Upper lobe of left lung (tissue), 6 donors: ENCODE results near the gene FHOD3. TPM values are rescaled to one million over a fixed set of nuclear protein-coding genes. Genes with fewer than 3 reads are reported as not detected.

Experiments
- ATAC-seq, 2 donors: fragments of 200-7000 bp; cut with Tn5 transposase; one replicate each; pipeline ENCODE4 v1.9.1; 2022; ENCODE audit warnings: mild to moderate bottlenecking in 2 of 2, moderate library complexity in 2 of 2; ENCODE audit not compliant: low FRiP score in 2 of 2
- DNase-seq, 2 donors: peaks; one replicate each; pipeline ENCODE4 v3.0.0-alpha.2; 2019 to 2020
- H3K27ac ChIP-seq, 4 donors: fragments of 200-600 bp; sonication (generic); one replicate each; pipeline ENCODE4 v1.5.1; 2016 to 2019
- H3K27me3 ChIP-seq, 4 donors: fragments of 200-600 bp; sonication (generic); one replicate each; pipeline ENCODE4 v1.5.1; 2017 to 2019
- H3K36me3 ChIP-seq, 4 donors: fragments of 200-600 bp; sonication (generic); one replicate each; pipeline ENCODE4 v1.5.1; 2016 to 2019
- H3K4me1 ChIP-seq, 4 donors: fragments of 200-600 bp; sonication (generic); one replicate each; pipeline ENCODE4 v1.5.1; 2018 to 2019
- H3K4me3 ChIP-seq, 4 donors: fragments of 200-600 bp; sonication (generic); one replicate each; pipeline ENCODE4 v1.5.1; 2017 to 2019; ENCODE audit warnings: mild to moderate bottlenecking in 2 of 4, moderate library complexity in 1 of 4
- H3K9me3 ChIP-seq, 4 donors: fragments of 200-600 bp; sonication (generic); one replicate each; pipeline ENCODE4 v1.5.1; 2018 to 2019
- EP300 ChIP-seq, 4 donors: sonication (generic); formaldehyde crosslinking; IDR thresholded peaks; one replicate each; pipeline ENCODE4 v1.5.1; 2017; ENCODE audit warnings: antibody characterized with exemption in 4 of 4, control low read depth in 2 of 4
- POLR2A ChIP-seq, 4 donors: fragments of 450-650 bp; IDR thresholded peaks; one replicate each; pipeline ENCODE4 v1.5.1; 2016 to 2017; ENCODE audit warnings: antibody characterized with exemption in 4 of 4, mild to moderate bottlenecking in 2 of 4
- POLR2AphosphoS5 ChIP-seq, 2 donors: sonication (generic); formaldehyde crosslinking; IDR thresholded peaks; one replicate each; pipeline ENCODE4 v1.5.1; 2017; ENCODE audit warnings: antibody characterized with exemption in 2 of 2
- WGBS, 2 donors: methylation state at CpG; one replicate each; pipeline ENCODE4 v1.1.5; 2017 to 2018; 5-methylcytosine and 5-hydroxymethylcytosine counted together
- total RNA-seq, 6 donors: library from RNA; depleted of rRNA in 4 of 6; stranded (reverse); fragments of >200 nt in 4 of 6; gene quantifications; one replicate each; pipeline versions ENCODE4 v1.1.0 to v1.2.1, GENCODE V29; 2016 to 2021
- TF ChIP-seq, protein P1 (sequence below), 6 experiments: fragments of 450-650 bp in 4 of 6; fragments of 200-600 bp in 2 of 6; sonication (generic) in 2 of 6; IDR thresholded peaks; one replicate each; pipeline ENCODE4 v1.5.1; 2016 to 2019; ENCODE audit warnings: antibody characterized with exemption in 6 of 6
- donor health status: DM: no; HTN: no; CAD: no; lungs with moderate emphysema.
- donor health status: DM: no; HTN: yes; CAD: no; lungs with severe emphysema.

The FHOD3 gene
- total RNA-seq, 6 donors from 2014 or later, result 0.40 to 4.8 (median 2.8) TPM

DNA sequence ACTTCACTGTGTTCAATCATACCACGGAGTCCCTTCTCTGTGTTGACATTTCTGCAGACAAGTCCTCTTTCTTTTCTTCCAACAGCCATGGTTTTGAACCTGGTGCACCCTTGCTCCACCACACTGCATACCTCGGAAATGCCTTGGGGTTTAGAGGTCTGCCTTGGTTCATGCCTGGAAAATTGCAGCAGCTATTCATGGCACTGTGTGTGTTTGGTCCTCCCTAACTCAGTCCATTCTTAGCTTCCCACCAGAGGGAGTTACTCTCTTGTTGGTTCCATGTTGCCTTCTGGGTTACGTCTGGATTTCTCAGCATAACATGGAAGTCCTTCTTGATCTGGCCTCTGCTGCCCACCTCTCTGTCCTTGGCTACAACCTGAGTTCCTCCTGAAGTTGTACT lies 206.0 kb downstream of the FHOD3 start:
- 74 to 81% methylated on average over 3 of the region's 3 CpGs for WGBS, 2 donors

DNA sequence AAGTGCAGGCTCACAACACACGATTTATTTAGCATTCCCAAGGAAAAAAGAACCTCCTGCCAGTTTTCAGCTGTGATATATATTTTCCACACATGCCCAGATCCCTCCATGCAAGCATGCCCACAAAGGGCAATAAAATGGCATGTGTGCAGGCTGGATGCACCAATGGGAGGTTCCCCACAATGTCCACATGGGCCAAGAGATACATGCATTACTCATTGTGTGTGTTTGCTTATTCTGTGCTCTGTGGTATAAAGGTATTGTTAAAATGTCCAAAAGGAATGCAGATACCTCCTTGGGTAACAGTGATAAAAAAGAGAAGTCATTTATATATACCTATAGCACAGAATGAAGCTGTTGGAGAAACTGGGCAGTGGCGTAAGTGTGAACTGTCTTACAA lies 207.4 kb downstream of the FHOD3 start:
- H3K36me3 ChIP-seq, result no peaks in the 10 kb centered on the region
- H3K9me3 ChIP-seq, result no peaks in the 10 kb centered on the region
- no peak for ATAC-seq
- H3K4me1 ChIP-seq, result no peaks in the 10 kb centered on the region
- no peak overlapping the region for H3K4me3 ChIP-seq
- H3K27ac ChIP-seq, result no peak overlapping the region
- H3K27me3 ChIP-seq, result no peaks in the 10 kb centered on the region
- no peak for DNase-seq
- WGBS, 2 donors, result 85 to 86% methylated on average over 2 of the region's 2 CpGs
- TF ChIP-seq, protein P1, sequence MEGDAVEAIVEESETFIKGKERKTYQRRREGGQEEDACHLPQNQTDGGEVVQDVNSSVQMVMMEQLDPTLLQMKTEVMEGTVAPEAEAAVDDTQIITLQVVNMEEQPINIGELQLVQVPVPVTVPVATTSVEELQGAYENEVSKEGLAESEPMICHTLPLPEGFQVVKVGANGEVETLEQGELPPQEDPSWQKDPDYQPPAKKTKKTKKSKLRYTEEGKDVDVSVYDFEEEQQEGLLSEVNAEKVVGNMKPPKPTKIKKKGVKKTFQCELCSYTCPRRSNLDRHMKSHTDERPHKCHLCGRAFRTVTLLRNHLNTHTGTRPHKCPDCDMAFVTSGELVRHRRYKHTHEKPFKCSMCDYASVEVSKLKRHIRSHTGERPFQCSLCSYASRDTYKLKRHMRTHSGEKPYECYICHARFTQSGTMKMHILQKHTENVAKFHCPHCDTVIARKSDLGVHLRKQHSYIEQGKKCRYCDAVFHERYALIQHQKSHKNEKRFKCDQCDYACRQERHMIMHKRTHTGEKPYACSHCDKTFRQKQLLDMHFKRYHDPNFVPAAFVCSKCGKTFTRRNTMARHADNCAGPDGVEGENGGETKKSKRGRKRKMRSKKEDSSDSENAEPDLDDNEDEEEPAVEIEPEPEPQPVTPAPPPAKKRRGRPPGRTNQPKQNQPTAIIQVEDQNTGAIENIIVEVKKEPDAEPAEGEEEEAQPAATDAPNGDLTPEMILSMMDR (IDR thresholded peaks at IDR 0.05), result no peak
- TF ChIP-seq EP300 (IDR thresholded peaks at IDR 0.05) (no peak), POLR2AphosphoS5 (IDR thresholded peaks at IDR 0.05) (no peak), POLR2A (IDR thresholded peaks at IDR 0.05) (no peak)

More for the DNA sequence above, 206.0 kb downstream of the FHOD3 start:
- DNase-seq (no peak), ATAC-seq (no peak)
- no peak for TF ChIP-seq EP300 (IDR thresholded peaks at IDR 0.05)
- TF ChIP-seq POLR2A (IDR thresholded peaks at IDR 0.05), result no peak
- no peak for TF ChIP-seq POLR2AphosphoS5 (IDR thresholded peaks at IDR 0.05)
- TF ChIP-seq, protein P1 (IDR thresholded peaks at IDR 0.05), result no peak
- H3K36me3 ChIP-seq, result no peaks in the 10 kb centered on the region
- H3K27me3 ChIP-seq, result no peaks in the 10 kb centered on the region
- H3K4me3 ChIP-seq, result no peak overlapping the region
- H3K4me1 ChIP-seq, result no peaks in the 10 kb centered on the region
- no peak overlapping the region for H3K27ac ChIP-seq
- no peaks in the 10 kb centered on the region for H3K9me3 ChIP-seq

DNA sequence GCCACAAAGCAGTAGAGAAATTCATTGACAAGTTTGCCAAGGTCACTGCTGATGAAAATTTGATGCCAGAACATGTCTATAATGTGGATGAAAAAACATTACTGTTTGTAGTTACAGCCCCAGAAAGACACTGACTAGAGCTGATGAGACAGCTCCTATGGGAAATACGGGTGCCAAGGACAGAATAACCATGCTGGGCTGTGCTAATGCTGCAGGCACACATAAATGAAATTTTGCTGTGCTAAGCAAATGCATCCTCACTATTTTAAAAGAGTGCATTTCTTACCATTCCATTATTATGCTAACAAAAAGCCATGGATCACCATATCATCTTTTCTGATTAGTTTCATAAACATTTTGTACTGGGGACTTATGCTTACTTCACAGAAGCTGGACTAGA lies 208.2 kb downstream of the FHOD3 start:
- no peaks in the 10 kb centered on the region for H3K4me1 ChIP-seq
- ATAC-seq (no peak), DNase-seq (no peak)
- no peak overlapping the region for H3K27ac ChIP-seq
- TF ChIP-seq, protein P1 (IDR thresholded peaks at IDR 0.05), result no peak
- no peak for TF ChIP-seq POLR2AphosphoS5 (IDR thresholded peaks at IDR 0.05)
- no peak for TF ChIP-seq EP300 (IDR thresholded peaks at IDR 0.05)
- TF ChIP-seq POLR2A (IDR thresholded peaks at IDR 0.05), result no peak
- no peaks in the 10 kb centered on the region for H3K9me3 ChIP-seq
- no peaks in the 10 kb centered on the region for H3K36me3 ChIP-seq
- whole genome bisulfite sequencing, 2 donors, result 70 to 80% methylated on average over 1 of the region's 1 CpG
- H3K27me3 ChIP-seq, result no peaks in the 10 kb centered on the region
- no peak overlapping the region for H3K4me3 ChIP-seq

DNA sequence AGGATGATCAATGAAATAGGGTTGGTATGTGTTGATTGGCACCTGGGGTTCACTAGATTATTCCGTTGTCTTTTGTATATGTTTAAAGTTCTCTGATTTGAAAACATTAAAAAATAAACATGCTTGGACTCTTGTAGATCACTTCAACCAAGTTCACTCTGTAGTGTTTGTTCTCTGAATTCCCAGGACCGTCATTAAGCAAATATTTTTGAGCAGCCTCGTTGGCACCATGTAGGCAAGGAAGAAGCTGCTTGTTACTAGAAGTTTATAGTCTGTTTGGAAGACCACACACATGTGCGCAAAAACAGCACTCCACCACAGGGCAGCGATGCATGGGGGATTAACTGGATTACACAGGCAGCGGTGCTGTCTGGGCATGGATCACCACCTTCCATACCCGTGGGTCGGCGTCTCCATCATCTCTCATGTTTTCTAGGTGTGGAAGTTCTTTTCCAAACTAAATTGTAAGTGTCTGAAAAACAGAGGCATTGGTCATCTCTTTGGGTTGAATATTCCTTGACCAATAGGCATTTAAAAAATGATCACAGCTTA lies 212.2 kb downstream of the FHOD3 start:
- DNase-seq, result no peak
- ATAC-seq, result no peak
- Histone ChIP-seq H3K4me3 (no peak overlapping the region), H3K27ac (no peak overlapping the region), H3K4me1 (no peaks in the 10 kb centered on the region), H3K27me3 (no peaks in the 10 kb centered on the region), H3K36me3 (no peaks in the 10 kb centered on the region), H3K9me3 (no peaks in the 10 kb centered on the region)
- TF ChIP-seq EP300 (IDR thresholded peaks at IDR 0.05), result no peak
- TF ChIP-seq, protein P1 (IDR thresholded peaks at IDR 0.05), result no peak
- TF ChIP-seq POLR2AphosphoS5 (IDR thresholded peaks at IDR 0.05), result no peak
- no peak for TF ChIP-seq POLR2A (IDR thresholded peaks at IDR 0.05)
- 69 to 73% methylated on average over 9 of the region's 9 CpGs for WGBS, 2 donors

DNA sequence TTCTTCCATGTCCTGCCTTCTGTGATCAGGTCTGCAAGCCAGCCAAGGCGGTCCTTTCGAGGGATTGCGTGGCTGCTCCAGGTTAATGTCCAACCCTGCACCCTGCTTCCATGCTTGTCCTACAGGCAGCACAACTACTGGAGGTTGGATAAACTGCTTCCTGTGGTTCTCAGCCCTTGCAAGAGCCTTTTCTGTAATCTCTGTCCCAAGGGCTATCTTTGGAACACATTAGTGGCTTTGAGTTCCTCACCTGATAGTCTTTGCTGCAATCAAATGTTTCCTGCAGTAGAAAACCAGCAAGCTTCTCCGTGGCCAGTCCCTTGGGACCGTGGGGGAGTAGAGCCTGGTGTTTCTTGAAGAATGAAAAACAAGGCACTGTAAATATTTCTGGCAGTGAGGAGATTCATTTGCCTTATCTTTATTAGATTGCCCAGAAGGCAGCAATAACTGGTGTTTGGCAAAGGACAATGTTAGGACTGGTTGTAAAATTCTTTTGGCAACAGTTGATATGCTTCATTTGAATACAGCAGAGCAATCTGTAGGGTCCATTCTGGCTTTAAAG lies 214.4 kb downstream of the FHOD3 start:
- DNase-seq (no peak), ATAC-seq (no peak)
- TF ChIP-seq EP300 (IDR thresholded peaks at IDR 0.05), result no peak
- TF ChIP-seq, protein P1 (IDR thresholded peaks at IDR 0.05), result no peak
- TF ChIP-seq POLR2AphosphoS5 (IDR thresholded peaks at IDR 0.05), result no peak
- Histone ChIP-seq H3K27ac (no peak overlapping the region), H3K36me3 (no peaks in the 10 kb centered on the region), H3K4me3 (no peak overlapping the region), H3K27me3 (no peaks in the 10 kb centered on the region), H3K4me1 (no peaks in the 10 kb centered on the region), H3K9me3 (no peaks in the 10 kb centered on the region)
- WGBS, 2 donors, result 66 to 69% methylated on average over 5 of the region's 5 CpGs
